ENCODE measurements around the gene LEFTY1. TPM values are rescaled to one million over a fixed set of nuclear protein-coding genes. Genes with fewer than 3 reads are reported as not detected.
A peak's percentile ranks its signal among the peaks of the same experiment; 100 is the strongest.

Gene LEFTY1
- total and polyA plus RNA-seq, 2 experiments from 2014 or later, result 0.83 TPM; not detected in 1

DNA sequence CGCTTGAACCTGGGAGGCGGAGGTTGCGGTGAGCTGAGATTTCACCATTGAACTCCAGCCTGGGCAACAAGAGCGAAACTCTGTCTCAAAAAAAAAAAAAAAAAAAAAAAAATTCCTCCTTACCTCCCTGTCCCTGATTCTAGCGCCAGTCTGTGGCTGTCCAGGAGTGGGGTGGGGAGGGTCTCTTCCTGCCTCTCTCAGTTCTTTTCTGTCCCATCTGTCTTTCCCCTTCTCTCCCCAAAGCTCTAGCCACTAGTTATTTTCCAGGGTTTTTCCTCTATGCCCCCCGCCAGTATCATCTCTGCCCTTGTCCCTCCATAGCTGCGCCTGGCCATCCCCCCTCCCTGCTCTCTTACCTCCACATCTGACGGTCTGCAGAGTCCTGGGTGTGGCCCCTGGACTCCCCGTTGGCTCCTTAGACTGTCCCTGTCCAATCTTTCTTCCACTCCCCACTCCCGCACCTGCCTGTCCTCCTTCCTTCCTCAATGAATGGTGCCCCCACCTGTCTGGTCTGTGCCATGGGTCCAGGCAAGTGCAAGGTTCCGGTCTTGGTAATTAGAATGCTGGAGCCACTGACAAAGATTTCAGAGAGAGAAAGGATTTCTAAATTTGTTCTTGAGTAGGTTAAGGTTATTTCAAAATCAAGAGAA, 5.2 kb downstream of the LEFTY1 start:
- H3K9me3 ChIP-seq (ENCODE audit: low read depth), result no peaks in the 10 kb centered on the region
- no peaks in the 10 kb centered on the region for H3K27me3 ChIP-seq
- H3K4me1 ChIP-seq (ENCODE audit: low read depth), result no peaks in the 10 kb centered on the region
- DNase-seq (ENCODE audit: low read depth in 1 of 2, low spot score in 1 of 2), result no peak
- no peak overlapping the region for H3K27ac ChIP-seq
- no peak overlapping the region for H3K4me3 ChIP-seq
- no peaks in the 10 kb centered on the region for H3K36me3 ChIP-seq
- TF ChIP-seq, protein P1, sequence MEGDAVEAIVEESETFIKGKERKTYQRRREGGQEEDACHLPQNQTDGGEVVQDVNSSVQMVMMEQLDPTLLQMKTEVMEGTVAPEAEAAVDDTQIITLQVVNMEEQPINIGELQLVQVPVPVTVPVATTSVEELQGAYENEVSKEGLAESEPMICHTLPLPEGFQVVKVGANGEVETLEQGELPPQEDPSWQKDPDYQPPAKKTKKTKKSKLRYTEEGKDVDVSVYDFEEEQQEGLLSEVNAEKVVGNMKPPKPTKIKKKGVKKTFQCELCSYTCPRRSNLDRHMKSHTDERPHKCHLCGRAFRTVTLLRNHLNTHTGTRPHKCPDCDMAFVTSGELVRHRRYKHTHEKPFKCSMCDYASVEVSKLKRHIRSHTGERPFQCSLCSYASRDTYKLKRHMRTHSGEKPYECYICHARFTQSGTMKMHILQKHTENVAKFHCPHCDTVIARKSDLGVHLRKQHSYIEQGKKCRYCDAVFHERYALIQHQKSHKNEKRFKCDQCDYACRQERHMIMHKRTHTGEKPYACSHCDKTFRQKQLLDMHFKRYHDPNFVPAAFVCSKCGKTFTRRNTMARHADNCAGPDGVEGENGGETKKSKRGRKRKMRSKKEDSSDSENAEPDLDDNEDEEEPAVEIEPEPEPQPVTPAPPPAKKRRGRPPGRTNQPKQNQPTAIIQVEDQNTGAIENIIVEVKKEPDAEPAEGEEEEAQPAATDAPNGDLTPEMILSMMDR (IDR thresholded peaks at IDR 0.05; ENCODE audit: low read depth, low read length), result no peak

DNA sequence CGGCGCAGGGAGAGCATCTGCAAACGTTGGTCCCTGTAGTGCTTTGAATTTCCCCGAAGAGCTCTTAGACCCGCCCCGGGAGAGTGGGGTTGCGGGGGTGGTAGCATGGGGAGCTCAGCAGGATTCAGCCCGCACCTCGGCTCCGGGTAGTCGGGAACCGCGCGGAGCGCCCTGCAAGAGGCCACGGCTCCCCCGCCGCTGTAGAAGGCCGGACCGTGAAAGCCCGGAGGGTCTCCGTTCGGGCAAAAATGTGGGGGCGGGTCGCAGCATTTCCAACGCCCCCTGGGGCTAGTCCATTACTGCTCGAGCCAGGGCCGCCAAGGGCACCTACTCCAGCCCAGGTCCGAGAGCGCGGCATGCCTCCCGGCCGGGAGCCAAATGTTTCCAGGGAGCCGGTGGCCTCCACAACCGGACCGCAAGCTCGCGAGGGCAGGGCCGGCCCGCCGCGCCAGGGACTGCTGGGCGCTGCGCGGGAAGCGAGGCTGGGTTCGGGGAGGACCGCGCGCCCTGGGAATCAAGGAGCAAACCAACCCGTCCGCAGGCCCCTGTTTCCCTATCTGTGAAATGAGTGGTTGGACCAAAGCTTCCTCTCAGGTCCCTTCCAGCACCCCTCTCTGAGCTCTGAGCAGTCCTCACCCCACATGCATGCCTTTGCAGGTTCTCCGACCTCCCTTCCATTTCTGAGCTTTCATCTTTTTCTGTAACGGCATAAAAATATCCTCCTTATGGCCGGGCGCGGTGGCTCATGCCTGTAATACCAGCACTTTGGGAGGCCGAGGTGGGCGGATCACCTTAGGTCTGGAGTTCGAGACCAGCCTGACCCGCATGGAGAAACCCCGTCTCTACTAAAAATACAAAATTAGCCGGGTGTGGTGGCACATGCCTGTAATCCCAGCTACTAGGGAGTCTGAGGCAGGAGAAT, 6.0 kb downstream of the LEFTY1 start:
- DNase-seq (ENCODE audit: low read depth in 1 of 2, low spot score in 1 of 2), result peak; percentile 51 to 61
- Histone ChIP-seq H3K4me1 (ENCODE audit: low read depth) (no peaks in the 10 kb centered on the region), H3K27me3 (no peaks in the 10 kb centered on the region), H3K4me3 (peak overlapping the region; percentile 59), H3K36me3 (no peaks in the 10 kb centered on the region), H3K9me3 (ENCODE audit: low read depth) (no peaks in the 10 kb centered on the region), H3K27ac (peak overlapping the region; percentile 45)
- TF ChIP-seq, protein P1 (IDR thresholded peaks at IDR 0.05; ENCODE audit: low read depth, low read length), result no peak

DNA sequence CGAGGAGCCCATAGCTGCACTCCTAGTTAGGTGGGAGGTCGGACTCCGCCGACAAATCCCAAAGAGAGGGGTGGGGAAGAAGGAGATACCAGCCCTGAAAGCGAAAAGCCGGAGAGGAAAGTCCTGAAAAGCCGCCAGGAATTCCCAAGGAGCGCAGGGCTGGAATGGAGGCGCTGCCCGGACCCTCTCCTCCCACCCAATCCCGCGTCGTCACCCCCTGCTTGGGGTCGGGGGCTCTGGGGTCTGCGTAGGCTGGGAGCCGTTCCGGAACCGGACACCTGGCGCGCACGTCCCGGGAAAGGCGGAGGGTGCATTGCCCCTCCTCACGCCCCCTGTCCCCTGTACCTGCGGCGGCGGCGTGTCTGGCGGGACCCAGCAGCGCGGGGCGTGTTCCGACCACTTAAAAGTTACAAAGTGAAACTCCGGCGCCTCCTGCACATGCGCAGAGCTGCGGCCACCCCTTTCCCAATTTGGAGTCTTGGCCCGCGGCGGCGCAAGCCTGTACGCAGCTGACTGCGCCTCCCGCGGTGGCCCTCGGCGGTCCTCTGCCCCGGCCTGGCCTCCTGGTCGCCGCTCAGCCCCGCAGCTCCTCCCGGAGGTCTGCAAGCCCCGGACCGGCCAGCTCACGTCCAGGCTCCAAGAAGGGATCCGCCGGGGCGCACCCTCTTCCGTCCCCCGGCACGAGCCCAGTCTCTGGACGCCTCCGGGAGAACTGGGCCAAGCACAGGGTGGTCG, 6.8 kb downstream of the LEFTY1 start, which contains the start of gene TMEM63A:
TMEM63A (minus strand) TSS at position 422 of the 735 bp plus-strand sequence. CDS start 4,800 bp downstream, outside the sequence.
- Histone ChIP-seq H3K36me3 (no peaks in the 10 kb centered on the region), H3K4me3 (peak within 1 kb of the TSS; percentile 59), H3K27me3 (no peaks in the 10 kb centered on the region), H3K27ac (peak within 1 kb of the TSS; percentile 45), H3K9me3 (ENCODE audit: low read depth) (no peaks in the 10 kb centered on the region), H3K4me1 (ENCODE audit: low read depth) (no peaks in the 10 kb centered on the region)
- TF ChIP-seq, protein P1 (IDR thresholded peaks at IDR 0.05; ENCODE audit: low read depth, low read length), result peak; percentile 27
- DNase-seq (ENCODE audit: low read depth in 1 of 2, low spot score in 1 of 2), result peak; percentile 90 to 95

DNA sequence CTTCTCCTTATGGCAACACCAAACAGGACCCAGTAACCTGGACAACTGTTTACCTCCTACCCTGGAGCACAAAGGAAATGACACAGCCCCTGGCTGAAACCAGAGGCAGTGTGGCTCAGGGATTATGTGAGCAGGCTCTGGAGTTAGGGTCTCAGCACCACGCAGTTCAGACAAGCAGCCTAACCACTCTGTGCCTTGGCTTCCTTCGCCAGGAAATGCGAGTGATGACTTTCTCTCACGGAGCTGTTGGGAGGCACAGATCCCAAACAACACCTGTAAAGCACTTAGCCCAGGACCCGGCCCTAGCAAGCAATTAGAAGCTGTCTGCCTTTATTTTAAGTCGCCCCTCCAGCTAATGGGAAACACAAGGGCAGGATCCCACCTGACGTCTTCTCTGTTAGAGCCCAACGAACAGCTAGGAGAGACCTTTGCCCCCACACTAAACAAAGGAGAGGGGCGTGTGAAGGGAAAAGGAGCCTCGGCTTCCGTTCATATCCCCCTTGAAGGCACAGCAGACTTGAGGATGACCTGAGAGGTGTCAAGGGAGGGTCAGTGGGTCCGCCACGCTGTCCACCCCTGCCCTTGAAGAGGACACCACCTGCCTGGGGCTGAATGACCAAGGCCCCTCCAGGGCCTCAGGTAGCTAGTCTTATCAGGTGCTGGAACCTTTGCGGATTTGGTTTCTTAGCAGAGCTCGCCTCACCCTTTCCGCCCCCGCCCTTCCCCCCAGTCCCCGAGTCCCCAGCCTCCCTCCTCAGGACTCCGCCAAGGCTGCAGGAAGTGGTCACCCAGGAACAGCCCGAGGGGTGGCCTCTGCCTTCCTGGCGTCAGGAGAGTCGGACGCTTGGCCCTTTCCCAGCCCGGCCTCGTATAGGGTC, 7.6 kb downstream of the LEFTY1 start:
- Histone ChIP-seq H3K4me1 (ENCODE audit: low read depth) (no peaks in the 10 kb centered on the region), H3K36me3 (no peaks in the 10 kb centered on the region), H3K4me3 (peak overlapping the region; percentile 59), H3K9me3 (ENCODE audit: low read depth) (no peaks in the 10 kb centered on the region), H3K27me3 (no peaks in the 10 kb centered on the region), H3K27ac (peak overlapping the region; percentile 11)
- TF ChIP-seq, protein P1 (IDR thresholded peaks at IDR 0.05; ENCODE audit: low read depth, low read length), result no peak
- DNase-seq (ENCODE audit: low read depth in 1 of 2, low spot score in 1 of 2), result peak; percentile 31 to 47
